ENCODE results near the gene LGALS16. TPM values are rescaled to one million over a fixed set of nuclear protein-coding genes. Genes with fewer than 3 reads are reported as not detected.

LGALS16 gene
- total RNA-seq, 1 donor = not detected

GRCh38 chr19:39698535-39698934 lies 42.8 kb downstream of the LGALS16 start:
- no peak for TF ChIP-seq CTCF (IDR thresholded peaks at IDR 0.05; ENCODE audit: insufficient read depth, low read depth, low read length)

GRCh38 chr19:39701291-39701690 lies 45.6 kb downstream of the LGALS16 start:
- TF ChIP-seq CTCF (IDR thresholded peaks at IDR 0.05; ENCODE audit: insufficient read depth, low read depth, low read length) = no peak
- DNase-seq (ENCODE audit: low read depth) = no peak
- no peak overlapping the region for H3K4me3 ChIP-seq (ENCODE audit: low read depth, low read length)

More at GRCh38 chr19:39698535-39698934, 42.8 kb downstream of the LGALS16 start:
- no peak for DNase-seq (ENCODE audit: low read depth)
- no peak overlapping the region for H3K4me3 ChIP-seq (ENCODE audit: low read depth, low read length)

- TF ChIP-seq CTCF (IDR thresholded peaks at IDR 0.05; ENCODE audit: insufficient read depth, low read depth, low read length) = no peak
These were observed 48.7 kb downstream of the LGALS16 start, which contains the start of gene LGALS14 for GRCh38 chr19:39704181-39705044. LGALS14 (plus strand) TSS chr19:39704481; CDS start chr19:39704529, 48 bp downstream.

GRCh38 chr19:39705578-39706188 lies 50.0 kb downstream of the LGALS16 start:
- no peak for DNase-seq (ENCODE audit: low read depth)
- no peak for TF ChIP-seq CTCF (IDR thresholded peaks at IDR 0.05; ENCODE audit: insufficient read depth, low read depth, low read length)
- no peak overlapping the region for H3K4me3 ChIP-seq (ENCODE audit: low read depth, low read length)

More at GRCh38 chr19:39704181-39705044, 48.7 kb downstream of the LGALS16 start, which contains the start of gene LGALS14:
- DNase-seq (ENCODE audit: low read depth) = no peak
- H3K4me3 ChIP-seq (ENCODE audit: low read depth, low read length) = no peak within 1 kb of the TSS

- no peak for DNase-seq (ENCODE audit: low read depth)
- no peak overlapping the region for H3K4me3 ChIP-seq (ENCODE audit: low read depth, low read length)
- no peak for TF ChIP-seq CTCF (IDR thresholded peaks at IDR 0.05; ENCODE audit: insufficient read depth, low read depth, low read length)
These were observed 52.9 kb downstream of the LGALS16 start for GRCh38 chr19:39708594-39708993.

GRCh38 chr19:39709026-39709872 lies 53.5 kb downstream of the LGALS16 start:
- H3K4me3 ChIP-seq (ENCODE audit: low read depth, low read length) = no peak overlapping the region
- DNase-seq (ENCODE audit: low read depth) = no peak
- no peak for TF ChIP-seq CTCF (IDR thresholded peaks at IDR 0.05; ENCODE audit: insufficient read depth, low read depth, low read length)

Measured in fibroblast of villous mesenchyme (primary cell).